Jurkat, Clone E6-1 (cell line): ENCODE results near the gene ZDHHC11B.
"Not testable (repeated sequence)": the region's sequence is repeated elsewhere in the genome, so short reads cannot be mapped to it uniquely, and the experiment has no call there.

Experiments
- DNase-seq: peaks from one replicate; pipeline ENCODE4 v3.0.0-alpha.2; 2011; ENCODE audit warnings: low read depth, low spot score
- H3K4me3 ChIP-seq: 2 replicates; pipeline ENCODE4 v1.5.1; 2011; ENCODE audit warnings: mild to moderate bottlenecking, low read length, control low read depth, moderate library complexity

Gene ZDHHC11B

GRCh38 chr5:772547-772890 lies 12.0 kb downstream of the ZDHHC11B start:
- not testable (repeated sequence) for DNase-seq, H3K4me3 ChIP-seq

- H3K4me3 ChIP-seq, DNase-seq: not testable (repeated sequence)
Observed at GRCh38 chr5:771841-772546, 12.5 kb downstream of the ZDHHC11B start.

GRCh38 chr5:771087-771781 lies 13.3 kb downstream of the ZDHHC11B start:
- not testable (repeated sequence) for H3K4me3 ChIP-seq, DNase-seq

- not testable (repeated sequence) for DNase-seq, H3K4me3 ChIP-seq
Observed at GRCh38 chr5:770585-770984, 13.9 kb downstream of the ZDHHC11B start.

GRCh38 chr5:769485-770145 lies 14.9 kb downstream of the ZDHHC11B start:
- not testable (repeated sequence) for H3K4me3 ChIP-seq, DNase-seq

GRCh38 chr5:766666-767431 lies 17.7 kb downstream of the ZDHHC11B start:
- no peak for DNase-seq
- H3K4me3 ChIP-seq = no peak overlapping the region

GRCh38 chr5:765948-766631 lies 18.4 kb downstream of the ZDHHC11B start:
- DNase-seq = no peak
- H3K4me3 ChIP-seq = no peak overlapping the region

GRCh38 chr5:763998-764781 lies 20.3 kb downstream of the ZDHHC11B start:
- H3K4me3 ChIP-seq = no peak overlapping the region
- DNase-seq = no peak

- no peak for DNase-seq
- no peak overlapping the region for H3K4me3 ChIP-seq
Observed at GRCh38 chr5:763397-763796, 21.1 kb downstream of the ZDHHC11B start.

- not testable (repeated sequence) for H3K4me3 ChIP-seq, DNase-seq
Observed at GRCh38 chr5:762996-763395, 21.5 kb downstream of the ZDHHC11B start.

- H3K4me3 ChIP-seq = no peak overlapping the region
- no peak for DNase-seq
Observed at GRCh38 chr5:761854-762710, 22.4 kb downstream of the ZDHHC11B start.

- DNase-seq = no peak
- no peak overlapping the region for H3K4me3 ChIP-seq
Observed at GRCh38 chr5:761059-761771, 23.3 kb downstream of the ZDHHC11B start.

GRCh38 chr5:760363-761058 lies 24.0 kb downstream of the ZDHHC11B start:
- DNase-seq = no peak
- no peak overlapping the region for H3K4me3 ChIP-seq

GRCh38 chr5:759781-760362 lies 24.7 kb downstream of the ZDHHC11B start:
- no peak for DNase-seq

GRCh38 chr5:759111-759751 lies 25.3 kb downstream of the ZDHHC11B start:
- H3K4me3 ChIP-seq = 0 out of 2 replicates have a peak overlapping the region, but pooled peaks have one; percentile 0
- DNase-seq = peak; percentile 83

More at GRCh38 chr5:759781-760362, 24.7 kb downstream of the ZDHHC11B start:
- H3K4me3 ChIP-seq = no peak overlapping the region
